Measurements from ENCODE around the gene TARP.

- TF ChIP-seq CTCF (IDR thresholded peaks at IDR 0.05), result no peak
- TF ChIP-seq POLR2A (IDR thresholded peaks at IDR 0.05), result no peak
These were observed 34.7 kb upstream of the TARP start for GRCh38 chr7:38308140-38308539.
